HG03432 (cell line): ENCODE results near the gene ABCF3.

ENCODE experiments used
- ATAC-seq: cut with Tn5 transposase; IDR thresholded peaks from one replicate; pipeline ENCODE4 v1.9.1; 2021; ENCODE audit warnings: mild to moderate bottlenecking, moderate library complexity; ENCODE audit not compliant: unreplicated experiment

ABCF3 gene

GRCh38 chr3:184185461-184186183 lies 377 bp upstream of the ABCF3 start:
- peak; percentile 93 for ATAC-seq

DNA sequence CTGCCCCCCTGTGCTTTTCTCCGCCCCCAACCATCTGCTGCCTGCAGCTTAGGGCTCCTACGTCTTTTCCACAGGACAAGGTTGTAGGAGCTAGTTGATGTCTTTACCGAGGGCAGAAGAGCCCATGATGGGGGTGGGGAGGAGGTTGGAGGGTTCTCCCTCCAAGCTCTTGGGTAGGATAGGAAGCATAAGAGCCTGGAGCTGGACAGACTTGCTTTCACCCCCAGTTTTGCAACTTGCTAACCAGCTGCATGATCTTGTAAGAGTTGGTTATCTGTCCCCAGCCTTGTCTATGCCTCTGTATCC lies 856 bp downstream of the ABCF3 start:
- no peak for ATAC-seq

DNA sequence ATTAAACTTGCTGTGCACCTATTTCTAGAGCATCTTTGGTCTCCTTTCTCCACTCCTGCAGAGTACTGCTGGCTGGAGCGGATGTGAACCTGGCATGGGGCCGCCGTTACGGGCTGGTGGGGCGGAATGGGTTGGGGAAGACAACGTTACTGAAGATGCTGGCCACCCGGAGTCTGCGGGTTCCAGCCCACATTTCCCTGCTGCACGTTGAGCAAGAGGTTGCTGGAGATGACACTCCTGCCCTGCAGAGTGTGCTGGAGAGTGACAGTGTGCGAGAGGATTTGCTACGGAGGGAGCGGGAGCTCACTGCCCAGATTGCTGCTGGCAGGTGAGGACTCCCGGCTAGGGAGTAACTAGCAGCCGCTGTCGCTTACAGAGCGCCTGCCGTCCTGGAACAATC lies 2.1 kb downstream of the ABCF3 start:
- ATAC-seq = no peak

GRCh38 chr3:184189421-184189820 lies 3.4 kb downstream of the ABCF3 start:
- no peak for ATAC-seq

DNA sequence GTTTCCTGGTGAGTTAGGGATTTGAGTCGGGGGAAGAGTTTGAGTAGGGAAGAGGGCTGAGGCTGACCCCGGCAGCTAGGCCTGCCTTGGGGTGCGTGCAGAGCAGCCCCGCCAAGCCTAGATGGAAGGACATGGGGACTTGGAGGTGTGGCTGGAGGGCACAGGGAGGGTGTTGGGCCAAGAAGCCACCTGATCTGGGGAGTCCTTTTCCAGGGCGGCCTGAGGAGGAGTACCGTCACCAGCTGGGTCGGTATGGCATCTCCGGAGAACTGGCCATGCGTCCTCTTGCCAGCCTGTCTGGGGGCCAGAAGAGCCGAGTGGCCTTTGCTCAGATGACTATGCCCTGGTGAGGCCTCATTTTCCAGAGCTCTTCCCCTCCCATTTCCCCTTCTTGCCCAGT lies 6.9 kb downstream of the ABCF3 start:
- ATAC-seq = no peak

- no peak for ATAC-seq
Observed at GRCh38 chr3:184193991-184194539, 8.1 kb downstream of the ABCF3 start.

GRCh38 chr3:184196536-184196935 lies 10.5 kb downstream of the ABCF3 start:
- ATAC-seq = no peak

DNA sequence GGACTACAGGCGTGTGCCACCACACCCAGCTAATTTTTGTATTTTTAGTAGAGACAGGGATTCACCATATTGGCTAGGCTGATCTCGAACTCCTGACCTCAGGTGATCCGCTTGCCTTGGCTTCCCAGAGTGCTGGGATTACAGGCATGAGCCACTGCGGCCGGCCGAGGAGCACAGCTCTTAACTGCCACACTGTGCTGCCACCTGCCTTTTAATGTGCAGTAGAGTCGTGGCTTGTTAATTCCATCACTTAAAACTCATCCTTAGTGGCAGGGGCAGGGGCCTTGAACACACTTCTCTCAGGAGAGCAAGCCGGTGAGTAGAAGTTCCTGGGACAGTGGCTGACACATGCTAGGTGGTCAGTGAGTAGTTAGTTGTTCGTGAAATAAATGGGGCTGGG lies 12.5 kb downstream of the ABCF3 start:
- ATAC-seq = no peak

GRCh38 chr3:184200825-184201224 lies 14.8 kb downstream of the ABCF3 start:
- no peak for ATAC-seq

DNA sequence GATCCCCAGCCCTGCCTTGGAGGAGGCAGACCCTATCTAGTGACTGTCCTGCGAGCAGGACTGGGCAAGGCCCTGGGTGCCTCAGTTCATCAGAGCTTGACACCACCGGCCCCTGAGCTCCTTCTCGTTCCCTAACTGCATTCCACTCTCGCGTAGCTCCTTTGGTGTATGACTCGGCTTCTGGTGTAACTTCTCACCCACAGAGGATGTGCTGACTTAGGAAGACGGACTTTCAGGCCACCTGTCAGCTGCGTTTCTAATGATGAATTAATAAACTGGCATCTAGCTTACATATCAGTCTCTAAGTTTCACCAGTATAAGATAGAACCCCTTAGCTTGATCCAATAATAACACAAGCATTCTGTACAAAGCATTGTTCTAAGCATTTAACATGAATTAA lies 17.5 kb downstream of the ABCF3 start:
- no peak for ATAC-seq

DNA sequence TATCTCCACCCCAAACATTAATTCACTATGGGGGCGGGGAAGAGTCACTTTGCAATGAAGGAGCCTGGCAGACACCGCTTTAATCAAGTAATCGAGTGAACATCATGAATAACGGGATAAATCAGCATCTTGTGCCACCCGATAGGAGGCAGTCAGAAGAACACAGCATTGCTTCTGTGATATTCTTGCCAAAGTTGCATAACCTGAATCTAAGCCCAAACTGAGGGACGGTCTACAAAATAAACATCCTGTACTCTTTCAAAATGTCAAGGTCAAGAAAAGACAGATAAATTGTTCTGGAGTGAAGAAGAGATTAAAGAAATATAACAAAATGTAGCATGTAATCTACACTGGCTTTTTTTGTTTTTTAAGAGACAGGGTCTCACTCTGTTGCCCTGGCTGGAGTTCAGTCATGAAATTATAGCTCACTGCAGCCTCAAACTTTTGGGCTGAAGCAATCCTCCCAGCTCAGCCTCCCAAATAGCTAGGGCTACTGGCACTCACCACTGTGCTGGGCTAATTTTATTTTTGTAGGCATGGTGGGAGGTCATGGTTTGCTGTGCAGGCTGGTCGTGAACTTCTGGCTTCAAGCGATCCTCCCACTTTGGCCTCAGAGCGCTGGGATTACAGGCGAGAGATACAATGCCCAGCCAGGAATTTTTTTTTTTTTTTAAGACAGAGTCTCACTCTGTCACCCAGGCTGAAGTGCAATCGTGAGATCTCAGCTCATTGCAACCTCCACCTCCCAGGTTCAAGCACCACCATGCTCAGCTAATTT lies 23.3 kb downstream of the ABCF3 start:
- no peak for ATAC-seq

GRCh38 chr3:184211297-184211696 lies 25.3 kb downstream of the ABCF3 start:
- ATAC-seq = no peak

GRCh38 chr3:184211718-184212117 lies 25.7 kb downstream of the ABCF3 start:
- ATAC-seq = no peak

DNA sequence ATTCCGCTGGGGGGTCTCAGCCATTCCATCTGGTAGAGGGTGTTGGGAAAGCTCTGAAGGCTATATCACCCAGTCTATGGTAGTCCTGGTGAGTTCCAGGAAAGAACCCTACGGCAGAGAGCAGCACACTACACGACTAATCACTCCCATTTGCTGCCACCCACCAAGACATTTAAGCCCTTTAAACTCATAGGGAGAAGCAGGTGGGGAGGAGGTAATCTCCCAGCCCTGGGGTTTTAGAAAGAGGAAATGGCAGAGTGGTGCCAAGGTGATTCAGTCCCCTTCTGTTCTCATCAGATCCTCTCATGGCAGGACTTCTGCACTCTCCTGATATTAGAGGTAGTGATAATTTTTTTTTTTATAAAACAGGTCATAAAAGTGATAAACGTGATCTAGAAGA lies 32.8 kb downstream of the ABCF3 start:
- ATAC-seq = no peak

DNA sequence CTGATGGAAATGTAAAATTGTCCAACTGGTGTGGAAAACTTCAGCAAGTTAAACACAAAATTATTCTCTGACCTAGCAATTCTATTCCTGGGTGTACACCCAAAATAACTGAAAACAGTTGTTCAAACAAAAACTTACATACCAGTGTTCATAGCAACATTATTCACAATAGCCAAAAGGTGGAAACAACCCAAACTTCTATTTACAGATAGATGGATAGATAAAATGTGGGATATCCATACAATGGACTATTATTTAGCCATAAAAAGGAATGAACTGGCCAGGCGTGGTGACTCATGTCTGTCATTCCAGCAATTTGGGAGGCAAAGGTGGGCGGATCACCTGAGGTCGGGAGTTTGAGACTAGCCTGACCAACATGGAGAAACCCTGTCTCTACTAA lies 36.5 kb downstream of the ABCF3 start:
- no peak for ATAC-seq

GRCh38 chr3:184223946-184224345 lies 37.9 kb downstream of the ABCF3 start:
- no peak for ATAC-seq

DNA sequence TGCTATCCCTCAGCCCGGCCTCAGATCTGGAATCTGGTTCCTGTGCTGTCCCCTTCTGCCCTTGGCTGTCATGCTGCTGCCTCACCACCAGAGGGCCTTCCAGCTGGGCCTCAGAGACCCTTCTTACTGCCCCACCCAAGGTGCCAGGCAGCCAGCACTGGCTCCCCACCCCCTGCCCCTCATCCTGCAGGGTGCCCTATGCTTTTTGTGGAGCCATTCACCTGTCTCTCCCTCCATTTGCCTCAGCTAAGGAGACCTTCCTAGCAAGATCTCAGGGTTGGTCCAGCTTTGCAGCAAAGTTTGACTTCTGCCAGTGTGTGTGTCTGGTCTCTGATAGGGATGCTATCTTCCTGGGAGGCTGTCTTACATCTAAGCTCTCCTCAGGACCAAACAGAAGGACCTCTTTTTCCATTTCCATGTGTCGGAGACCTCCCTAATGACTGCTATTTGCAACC lies 41.5 kb downstream of the ABCF3 start:
- ATAC-seq = peak; percentile 37

GRCh38 chr3:184228376-184229137 lies 42.6 kb downstream of the ABCF3 start:
- ATAC-seq = no peak

DNA sequence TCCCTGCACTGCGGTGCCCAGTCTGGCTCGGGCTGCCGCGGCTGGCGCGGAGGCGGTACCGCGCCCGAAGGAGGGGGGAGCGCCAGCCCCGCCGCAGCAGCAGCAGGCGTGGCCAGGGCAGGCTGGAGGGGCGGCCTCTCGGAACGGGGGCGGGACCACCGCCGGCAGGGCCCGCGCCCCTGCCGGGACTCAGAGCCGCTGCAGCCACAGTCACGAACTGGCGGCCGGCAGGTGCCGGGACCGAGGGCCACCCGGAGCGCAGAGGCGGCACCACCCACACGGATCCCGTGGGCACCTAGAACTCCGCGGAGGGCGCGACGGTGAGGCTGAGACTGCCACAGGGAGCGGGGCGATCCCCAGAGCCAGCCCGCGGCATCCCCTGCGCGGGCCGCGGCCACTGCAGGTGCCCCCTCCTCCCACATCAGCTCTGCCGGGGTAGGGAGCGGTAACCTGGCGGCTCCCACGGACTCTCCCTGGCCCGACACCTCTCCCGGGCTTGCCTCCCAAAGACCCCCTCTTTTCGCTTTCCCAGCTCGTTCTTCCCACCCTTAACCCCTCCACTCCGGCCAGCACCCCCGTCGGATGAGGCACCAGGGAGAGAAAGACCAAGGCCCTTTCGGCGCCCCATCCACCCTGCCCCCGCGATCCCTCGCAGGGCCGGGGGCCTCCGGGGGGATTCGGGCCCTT lies 43.5 kb downstream of the ABCF3 start, which contains the start of gene VWA5B2:
VWA5B2 (plus strand) TSS at position 192 of the 687 bp plus-strand sequence. CDS start 944 bp downstream, outside the sequence.
- peak; percentile 80 for ATAC-seq

DNA sequence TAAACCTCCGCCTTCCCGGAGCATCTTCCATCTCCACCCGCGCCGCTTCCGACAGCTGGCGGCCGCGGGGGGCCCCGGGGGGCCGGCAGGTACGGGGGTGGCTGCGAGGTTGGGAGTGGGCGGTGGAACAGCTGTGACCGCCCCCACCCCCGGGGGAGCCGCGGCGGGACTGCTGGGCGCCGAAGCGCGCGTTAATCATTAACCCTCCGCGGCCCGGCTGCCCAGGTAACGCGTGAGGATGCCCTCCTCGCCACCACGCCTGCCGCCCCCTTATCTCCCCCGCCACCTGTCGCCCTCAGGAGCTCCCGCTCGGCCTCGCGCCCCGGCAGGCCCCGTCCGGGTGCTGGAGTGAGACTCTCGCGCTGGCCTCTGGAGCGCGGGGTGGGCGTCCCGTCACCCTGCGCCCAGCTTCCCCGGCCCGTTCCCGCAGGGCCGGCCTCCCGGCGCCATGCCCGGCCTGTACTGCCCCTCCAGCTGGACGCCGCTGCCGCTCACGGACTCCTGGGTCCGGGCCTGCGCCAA lies 44.1 kb downstream of the ABCF3 start:
- ATAC-seq = no peak
